ENCODE measurements around the gene EMC8. TPM values are rescaled to one million over a fixed set of nuclear protein-coding genes. Genes with fewer than 3 reads are reported as not detected.

Gene EMC8
- total RNA-seq, 1 experiment from 2014 or later: 62.7 TPM

GRCh38 chr16:85844786-85845185, 45.4 kb upstream of the EMC8 start:
- BruUV-seq (replicated peaks): no TSS peak
- CTCF ChIA-PET: no interaction called here
- H3K4me3 ChIP-seq (ENCODE audit: low read depth, low read length, poor library complexity, severe bottlenecking): no peak overlapping the region
- H3K4me1 ChIP-seq (ENCODE audit: insufficient read depth, low read length, poor library complexity, severe bottlenecking): no peaks in the 10 kb centered on the region
- H3K9me3 ChIP-seq (ENCODE audit: low read depth, low read length, poor library complexity, severe bottlenecking): no peaks in the 10 kb centered on the region
- H3K36me3 ChIP-seq (ENCODE audit: insufficient read depth, low read length, poor library complexity, severe bottlenecking): no peaks in the 10 kb centered on the region
- intact Hi-C loops (cut with micrococcal nuclease; ENCODE audit: unreplicated experiment): no loop called here
- no peak overlapping the region for H3K27ac ChIP-seq (ENCODE audit: low read depth, low read length, poor library complexity, severe bottlenecking)
- peaks cover 40% of the 10 kb centered on the region for H3K27me3 ChIP-seq (replicated peaks; ENCODE audit: insufficient read depth, low read depth, low read length, poor library complexity)
- POLR2A ChIA-PET (ENCODE audit: low non-redundant PET): no interaction called here
- no peak for DNase-seq (ENCODE audit: low spot score)
- no peak for TF ChIP-seq EZH2 (IDR thresholded peaks at IDR 0.05; ENCODE audit: borderline replicate concordance, low read depth, low read length, poor library complexity, severe bottlenecking)
- TF ChIP-seq, protein P1, sequence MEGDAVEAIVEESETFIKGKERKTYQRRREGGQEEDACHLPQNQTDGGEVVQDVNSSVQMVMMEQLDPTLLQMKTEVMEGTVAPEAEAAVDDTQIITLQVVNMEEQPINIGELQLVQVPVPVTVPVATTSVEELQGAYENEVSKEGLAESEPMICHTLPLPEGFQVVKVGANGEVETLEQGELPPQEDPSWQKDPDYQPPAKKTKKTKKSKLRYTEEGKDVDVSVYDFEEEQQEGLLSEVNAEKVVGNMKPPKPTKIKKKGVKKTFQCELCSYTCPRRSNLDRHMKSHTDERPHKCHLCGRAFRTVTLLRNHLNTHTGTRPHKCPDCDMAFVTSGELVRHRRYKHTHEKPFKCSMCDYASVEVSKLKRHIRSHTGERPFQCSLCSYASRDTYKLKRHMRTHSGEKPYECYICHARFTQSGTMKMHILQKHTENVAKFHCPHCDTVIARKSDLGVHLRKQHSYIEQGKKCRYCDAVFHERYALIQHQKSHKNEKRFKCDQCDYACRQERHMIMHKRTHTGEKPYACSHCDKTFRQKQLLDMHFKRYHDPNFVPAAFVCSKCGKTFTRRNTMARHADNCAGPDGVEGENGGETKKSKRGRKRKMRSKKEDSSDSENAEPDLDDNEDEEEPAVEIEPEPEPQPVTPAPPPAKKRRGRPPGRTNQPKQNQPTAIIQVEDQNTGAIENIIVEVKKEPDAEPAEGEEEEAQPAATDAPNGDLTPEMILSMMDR (conservative IDR thresholded peaks at IDR 0.05; ENCODE audit: low read depth, low read length): no peak

DNA sequence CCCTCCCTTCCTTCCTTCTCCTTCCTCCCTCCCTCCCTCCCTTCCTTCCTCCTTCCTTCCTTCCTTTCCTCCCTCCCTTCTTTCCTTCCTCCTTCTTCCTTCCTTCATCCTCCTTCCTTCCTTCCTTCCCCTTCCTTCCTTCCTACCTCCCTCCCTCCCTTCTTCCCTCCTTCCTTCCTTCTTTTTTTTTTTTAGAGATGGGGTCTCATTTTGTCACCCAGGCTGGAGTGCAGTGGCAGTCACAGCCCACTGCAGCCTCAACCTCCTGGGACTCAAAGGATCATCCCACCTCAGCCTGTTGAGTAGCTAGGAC, 44.8 kb upstream of the EMC8 start:
- H3K27ac ChIP-seq (ENCODE audit: low read depth, low read length, poor library complexity, severe bottlenecking): no peak overlapping the region
- POLR2A ChIA-PET (ENCODE audit: low non-redundant PET): no interaction called here
- TF ChIP-seq, protein P1 (conservative IDR thresholded peaks at IDR 0.05; ENCODE audit: low read depth, low read length): no peak
- no peak for TF ChIP-seq EZH2 (IDR thresholded peaks at IDR 0.05; ENCODE audit: borderline replicate concordance, low read depth, low read length, poor library complexity, severe bottlenecking)
- no TSS peak for BruUV-seq (replicated peaks)
- no peaks in the 10 kb centered on the region for H3K4me1 ChIP-seq (ENCODE audit: insufficient read depth, low read length, poor library complexity, severe bottlenecking)
- H3K36me3 ChIP-seq (ENCODE audit: insufficient read depth, low read length, poor library complexity, severe bottlenecking): no peaks in the 10 kb centered on the region
- CTCF ChIA-PET: no interaction called here
- no peak overlapping the region for H3K4me3 ChIP-seq (ENCODE audit: low read depth, low read length, poor library complexity, severe bottlenecking)
- intact Hi-C loops (cut with micrococcal nuclease; ENCODE audit: unreplicated experiment): no loop called here
- H3K9me3 ChIP-seq (ENCODE audit: low read depth, low read length, poor library complexity, severe bottlenecking): no peaks in the 10 kb centered on the region
- H3K27me3 ChIP-seq (replicated peaks; ENCODE audit: insufficient read depth, low read depth, low read length, poor library complexity): peaks cover 38% of the 10 kb centered on the region
- no peak for DNase-seq (ENCODE audit: low spot score)

DNA sequence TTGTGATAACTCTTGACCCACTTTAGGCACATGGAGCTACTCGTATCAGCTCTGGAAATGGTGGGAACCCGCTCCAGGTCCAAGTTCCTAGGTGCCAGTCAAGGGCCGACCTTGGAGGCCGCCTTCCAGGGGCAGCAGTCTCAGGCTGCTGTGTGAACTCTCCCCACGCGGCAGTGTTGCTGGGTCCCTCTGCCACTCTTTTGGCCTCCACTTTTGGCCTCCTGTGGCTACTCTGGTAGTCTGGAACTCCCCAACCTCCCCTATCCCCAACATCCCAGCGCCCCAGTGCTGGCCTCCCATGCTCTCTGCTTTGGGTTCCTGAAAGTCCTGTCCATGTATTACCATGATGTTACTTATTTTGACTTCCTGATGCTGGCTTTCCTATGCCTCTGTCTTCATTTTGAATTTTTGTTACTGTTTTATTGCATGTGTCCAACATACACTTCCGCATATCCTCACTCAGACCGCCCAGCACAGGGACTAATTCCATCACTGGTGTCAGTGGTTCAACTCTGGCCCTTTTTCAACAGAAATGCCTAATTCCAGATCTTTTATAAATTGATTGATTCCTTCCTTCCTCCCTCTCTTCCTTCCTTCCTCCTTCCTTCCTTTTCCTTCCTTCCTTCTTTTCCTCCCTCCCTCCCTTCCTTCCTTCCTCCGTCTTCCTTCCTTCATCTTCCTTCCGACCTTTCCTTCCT, 44.3 kb upstream of the EMC8 start:
- no peak for DNase-seq (ENCODE audit: low spot score)
- CTCF ChIA-PET: no interaction called here
- BruUV-seq (replicated peaks): no TSS peak

More for the DNA sequence above, 44.3 kb upstream of the EMC8 start:
- TF ChIP-seq EZH2 (IDR thresholded peaks at IDR 0.05; ENCODE audit: borderline replicate concordance, low read depth, low read length, poor library complexity, severe bottlenecking): no peak
- TF ChIP-seq, protein P1 (conservative IDR thresholded peaks at IDR 0.05; ENCODE audit: low read depth, low read length): no peak
- intact Hi-C loops (cut with micrococcal nuclease; ENCODE audit: unreplicated experiment): no loop called here
- Histone ChIP-seq H3K27me3 (replicated peaks; ENCODE audit: insufficient read depth, low read depth, low read length, poor library complexity) (peaks cover 33% of the 10 kb centered on the region), H3K4me1 (ENCODE audit: insufficient read depth, low read length, poor library complexity, severe bottlenecking) (no peaks in the 10 kb centered on the region), H3K27ac (ENCODE audit: low read depth, low read length, poor library complexity, severe bottlenecking) (no peak overlapping the region), H3K4me3 (ENCODE audit: low read depth, low read length, poor library complexity, severe bottlenecking) (no peak overlapping the region), H3K9me3 (ENCODE audit: low read depth, low read length, poor library complexity, severe bottlenecking) (no peaks in the 10 kb centered on the region), H3K36me3 (ENCODE audit: insufficient read depth, low read length, poor library complexity, severe bottlenecking) (no peaks in the 10 kb centered on the region)
- POLR2A ChIA-PET (ENCODE audit: low non-redundant PET): no interaction called here
